HepG2 (cell line): ENCODE results near the gene ZKSCAN1. TPM values are rescaled to one million over a fixed set of nuclear protein-coding genes. Genes with fewer than 3 reads are reported as not detected.

Experiments used
- EP300 ChIP-seq, 3 experiments: sonication (generic) in 1 of 3; formaldehyde crosslinking in 1 of 3; IDR thresholded peaks; 2 replicates each; pipeline versions ENCODE4 v1.5.1 to v1.6.1; 2011 to 2020; ENCODE audit warnings: low read depth in 2 of 3, low read length in 2 of 3, borderline replicate concordance in 1 of 3, improper control_type of control experiment in 1 of 3, mild to moderate bottlenecking in 1 of 3, missing genetic modification reagents in 1 of 3, moderate library complexity in 1 of 3
- HHEX ChIP-seq: IDR thresholded peaks from 2 replicates; pipeline ENCODE4 v1.6.1; 2016; ENCODE audit warnings: control low read depth
- JDP2 ChIP-seq: sonication (generic); formaldehyde crosslinking; IDR thresholded peaks from 2 replicates; pipeline ENCODE4 v1.8.1; 2022; ENCODE audit warnings: missing genetic modification reagents, borderline replicate concordance
- KAT8 ChIP-seq: IDR thresholded peaks from 2 replicates; pipeline ENCODE4 v1.6.1; 2016; ENCODE audit warnings: missing genetic modification reagents, missing compliant biosample characterization
- KDM2A ChIP-seq: sonication (generic); formaldehyde crosslinking; IDR thresholded peaks from 2 replicates; pipeline ENCODE4 v1.4.0; 2020; ENCODE audit warnings: low read depth, missing genetic modification reagents, borderline replicate concordance
- KLF6 ChIP-seq: IDR thresholded peaks from 2 replicates; pipeline ENCODE4 v1.8.0; 2016; ENCODE audit warnings: missing biosample characterization, missing genetic modification reagents
- MAF1 ChIP-seq: sonication (generic); formaldehyde crosslinking; IDR thresholded peaks from 2 replicates; pipeline ENCODE4 v1.5.0; 2020; ENCODE audit warnings: missing genetic modification reagents, borderline replicate concordance
- NFIB ChIP-seq: sonication (generic); formaldehyde crosslinking; IDR thresholded peaks from 2 replicates; pipeline ENCODE4 v1.9.0; 2021; ENCODE audit warnings: missing genetic modification reagents, mild to moderate bottlenecking, borderline replicate concordance
- NFIC ChIP-seq: IDR thresholded peaks from 2 replicates; pipeline ENCODE4 v1.6.1; 2012; ENCODE audit warnings: mild to moderate bottlenecking, low read length, inconsistent platforms
- NKX3-1 ChIP-seq: sonication (generic); formaldehyde crosslinking; IDR thresholded peaks from 2 replicates; pipeline ENCODE4 v1.5.0; 2020; ENCODE audit warnings: missing genetic modification reagents
- POLR2G ChIP-seq: fragments of 200-400 bp; formaldehyde crosslinking; IDR thresholded peaks from 2 replicates; pipeline ENCODE4 v1.6.1; 2018; ENCODE audit warnings: mild to moderate bottlenecking, low read depth, low read length, moderate library complexity
- RAD51 ChIP-seq: fragments of 450-650 bp; IDR thresholded peaks from 2 replicates; pipeline ENCODE4 v1.6.1; 2016; ENCODE audit warnings: borderline replicate concordance
- RXRA ChIP-seq: sonication (generic); formaldehyde crosslinking; IDR thresholded peaks from 2 replicates; pipeline ENCODE4 v1.5.1; 2020; ENCODE audit warnings: missing genetic modification reagents
- SMYD3 ChIP-seq: sonication (generic); formaldehyde crosslinking; IDR thresholded peaks from 2 replicates; pipeline ENCODE4 v1.8.1; 2023; ENCODE audit warnings: mild to moderate bottlenecking, missing genetic modification reagents
- SRF ChIP-seq: IDR thresholded peaks from 2 replicates; pipeline ENCODE4 v1.6.1; 2011; ENCODE audit warnings: mild to moderate bottlenecking, low read depth, low read length, moderate library complexity
- U2AF1 ChIP-seq: fragments of 200-400 bp; formaldehyde crosslinking; optimal IDR thresholded peaks from 2 replicates; pipeline ENCODE3; 2017; ENCODE audit warnings: mild to moderate bottlenecking, low read depth, low read length
- ZBTB7A ChIP-seq: sonication (generic); formaldehyde crosslinking; IDR thresholded peaks from 2 replicates; pipeline ENCODE4 v1.8.0; 2022; ENCODE audit warnings: mild to moderate bottlenecking, missing genetic modification reagents
- ZFP36L2 ChIP-seq: sonication (generic); formaldehyde crosslinking; IDR thresholded peaks from 2 replicates; pipeline ENCODE4 v1.4.0; 2020; ENCODE audit warnings: missing genetic modification reagents
- ZNF121 ChIP-seq: sonication (generic); formaldehyde crosslinking; IDR thresholded peaks from 2 replicates; pipeline ENCODE4 v1.5.0; 2020; ENCODE audit warnings: mild to moderate bottlenecking, missing genetic modification reagents
- ZNF225 ChIP-seq: sonication (generic); formaldehyde crosslinking; IDR thresholded peaks from 2 replicates; pipeline ENCODE4 v1.4.0; 2020; ENCODE audit warnings: mild to moderate bottlenecking, missing genetic modification reagents
- ZNF510 ChIP-seq: sonication (generic); formaldehyde crosslinking; IDR thresholded peaks from 2 replicates; pipeline ENCODE4 v1.4.0; 2020; ENCODE audit warnings: low read depth, mild to moderate bottlenecking, missing genetic modification reagents
- ZNF766 ChIP-seq: sonication (generic); formaldehyde crosslinking; IDR thresholded peaks from 2 replicates; pipeline ENCODE4 v1.5.0; 2020; ENCODE audit warnings: missing genetic modification reagents, borderline replicate concordance
- polyA plus RNA-seq, 8 experiments: library from polyadenylated mRNA; depleted of rRNA in 3 of 8; stranded (reverse) in 7 of 8; unstranded in 1 of 8; fragments of >200 nt; fragmentation: Illumina TruSeq in 4 of 8; extraction: Trizol in 4 of 8; gene quantifications; 2 replicates each; pipeline versions ENCODE4 v1.2.1 to v1.2.3, GENCODE V29; 2011 to 2016; ENCODE audit warnings: low read depth in 4 of 8, missing spikeins in 1 of 8, mixed read lengths in 1 of 8; ENCODE audit not compliant: insufficient read depth in 1 of 8
- total RNA-seq, 5 experiments: library from RNA; depleted of rRNA; stranded (reverse); fragments of >200 nt; fragmentation: Illumina TruSeq; extraction: Trizol; gene quantifications; 2 replicates each; pipeline ENCODE4 v1.2.3, GENCODE V29; 2016; ENCODE audit warnings: low read depth in 1 of 5
- TF ChIP-seq, protein P1 (sequence below): sonication (generic); formaldehyde crosslinking; IDR thresholded peaks from 2 replicates; pipeline ENCODE4 v1.8.0; 2022; ENCODE audit warnings: low read depth, missing genetic modification reagents
- TF ChIP-seq, protein P2 (sequence below): sonication (generic); formaldehyde crosslinking; conservative IDR thresholded peaks from 2 replicates; pipeline ENCODE4 v1.8.0; 2022; ENCODE audit warnings: low read depth, missing genetic modification reagents
- TF ChIP-seq, protein P3 (sequence below): sonication (generic); formaldehyde crosslinking; IDR thresholded peaks from 2 replicates; pipeline ENCODE4 v1.8.1; 2022; ENCODE audit warnings: mild to moderate bottlenecking, missing genetic modification reagents
- TF ChIP-seq, protein P4 (sequence below): sonication (generic); formaldehyde crosslinking; IDR thresholded peaks from 2 replicates; pipeline ENCODE4 v1.8.0; 2022; ENCODE audit warnings: mild to moderate bottlenecking, missing genetic modification reagents
- TF ChIP-seq, protein P5 (sequence below): sonication (generic); formaldehyde crosslinking; IDR thresholded peaks from 2 replicates; pipeline ENCODE4 v1.8.1; 2023; ENCODE audit warnings: mild to moderate bottlenecking, missing genetic modification reagents, borderline replicate concordance

The ZKSCAN1 gene
- total and polyA plus RNA-seq, 2 of the 13 experiments (the other 11 are each of a cell fraction or from before 2014, with no cell fraction given): 46.4 to 60.6 TPM

DNA sequence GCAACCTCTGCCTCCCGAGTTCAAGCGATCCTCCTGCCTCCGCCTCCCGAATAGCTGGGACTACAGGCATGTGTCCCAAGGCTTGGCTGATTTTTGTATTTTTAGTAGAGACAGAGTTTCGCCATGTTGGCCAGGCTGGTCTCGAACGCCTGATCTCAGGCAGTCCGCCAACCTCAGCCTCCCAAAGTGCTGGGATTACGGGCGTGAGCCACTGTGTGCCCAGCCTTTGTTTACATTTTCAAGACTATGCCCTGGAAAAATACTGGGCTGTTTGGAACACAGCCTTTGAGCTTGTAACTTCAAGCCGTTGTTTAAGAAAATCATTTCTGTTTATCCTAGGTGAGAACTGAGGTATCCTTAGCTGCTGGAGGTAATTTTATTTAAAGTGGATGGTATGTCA lies 1.9 kb downstream of the ZKSCAN1 start (continued):
- TF ChIP-seq SRF (no peak), NFIB (CRISPR knock-in tag) (no peak), POLR2G (peak; percentile 31; the same call in 1 of the 2 replicates), ZNF510 (CRISPR knock-in tag) (no peak), KDM2A (peak; percentile 61; the same call in 1 of the 2 replicates), JDP2 (CRISPR knock-in tag) (no peak), RXRA (CRISPR knock-in tag) (peak; percentile 15; the same call in 1 of the 2 replicates), U2AF1 (no peak), RAD51 (no peak), SMYD3 (CRISPR knock-in tag) (0 out of 2 replicates have a peak, but pooled peaks have one; percentile 2), MAF1 (CRISPR knock-in tag) (no peak), EP300 (IDR thresholded peaks at IDR 0.05; ENCODE audit: low read depth in 2 of 2, low read length in 2 of 2) (peak in 1 of 2 experiments; percentile 59; a peak in 1 of 4 replicates), EP300 (CRISPR knock-in tag; IDR thresholded peaks at IDR 0.05; ENCODE audit: borderline replicate concordance) (no peak), ZNF766 (CRISPR knock-in tag) (no peak), ZNF225 (no peak), ZFP36L2 (CRISPR knock-in tag) (no peak), KAT8 (0 out of 2 replicates have a peak, but pooled peaks have one; percentile 14), NKX3-1 (CRISPR knock-in tag) (no peak), ZNF121 (CRISPR knock-in tag) (peak; percentile 46; the same call in 1 of the 2 replicates), HHEX (CRISPR knock-in tag) (no peak), NFIC (peak; percentile 36; the same call in 1 of the 2 replicates), KLF6 (CRISPR knock-in tag) (no peak), ZBTB7A (no peak)
- TF ChIP-seq, protein P1, sequence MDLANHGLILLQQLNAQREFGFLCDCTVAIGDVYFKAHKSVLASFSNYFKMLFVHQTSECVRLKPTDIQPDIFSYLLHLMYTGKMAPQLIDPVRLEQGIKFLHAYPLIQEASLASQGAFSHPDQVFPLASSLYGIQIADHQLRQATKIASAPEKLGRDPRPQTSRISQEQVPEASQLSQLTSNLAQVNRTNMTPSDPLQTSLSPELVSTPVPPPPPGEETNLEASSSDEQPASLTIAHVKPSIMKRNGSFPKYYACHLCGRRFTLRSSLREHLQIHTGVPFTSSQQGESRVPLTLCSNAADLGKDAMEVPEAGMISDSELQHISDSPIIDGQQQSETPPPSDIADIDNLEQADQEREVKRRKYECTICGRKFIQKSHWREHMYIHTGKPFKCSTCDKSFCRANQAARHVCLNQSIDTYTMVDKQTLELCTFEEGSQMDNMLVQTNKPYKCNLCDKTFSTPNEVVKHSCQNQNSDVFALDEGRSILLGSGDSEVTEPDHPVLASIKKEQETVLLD (CRISPR knock-in tag): no peak
- TF ChIP-seq, protein P2, sequence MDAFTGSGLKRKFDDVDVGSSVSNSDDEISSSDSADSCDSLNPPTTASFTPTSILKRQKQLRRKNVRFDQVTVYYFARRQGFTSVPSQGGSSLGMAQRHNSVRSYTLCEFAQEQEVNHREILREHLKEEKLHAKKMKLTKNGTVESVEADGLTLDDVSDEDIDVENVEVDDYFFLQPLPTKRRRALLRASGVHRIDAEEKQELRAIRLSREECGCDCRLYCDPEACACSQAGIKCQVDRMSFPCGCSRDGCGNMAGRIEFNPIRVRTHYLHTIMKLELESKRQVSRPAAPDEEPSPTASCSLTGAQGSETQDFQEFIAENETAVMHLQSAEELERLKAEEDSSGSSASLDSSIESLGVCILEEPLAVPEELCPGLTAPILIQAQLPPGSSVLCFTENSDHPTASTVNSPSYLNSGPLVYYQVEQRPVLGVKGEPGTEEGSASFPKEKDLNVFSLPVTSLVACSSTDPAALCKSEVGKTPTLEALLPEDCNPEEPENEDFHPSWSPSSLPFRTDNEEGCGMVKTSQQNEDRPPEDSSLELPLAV: no peak
- TF ChIP-seq, protein P3, sequence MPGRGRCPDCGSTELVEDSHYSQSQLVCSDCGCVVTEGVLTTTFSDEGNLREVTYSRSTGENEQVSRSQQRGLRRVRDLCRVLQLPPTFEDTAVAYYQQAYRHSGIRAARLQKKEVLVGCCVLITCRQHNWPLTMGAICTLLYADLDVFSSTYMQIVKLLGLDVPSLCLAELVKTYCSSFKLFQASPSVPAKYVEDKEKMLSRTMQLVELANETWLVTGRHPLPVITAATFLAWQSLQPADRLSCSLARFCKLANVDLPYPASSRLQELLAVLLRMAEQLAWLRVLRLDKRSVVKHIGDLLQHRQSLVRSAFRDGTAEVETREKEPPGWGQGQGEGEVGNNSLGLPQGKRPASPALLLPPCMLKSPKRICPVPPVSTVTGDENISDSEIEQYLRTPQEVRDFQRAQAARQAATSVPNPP (CRISPR knock-in tag): no peak
- TF ChIP-seq, protein P4, sequence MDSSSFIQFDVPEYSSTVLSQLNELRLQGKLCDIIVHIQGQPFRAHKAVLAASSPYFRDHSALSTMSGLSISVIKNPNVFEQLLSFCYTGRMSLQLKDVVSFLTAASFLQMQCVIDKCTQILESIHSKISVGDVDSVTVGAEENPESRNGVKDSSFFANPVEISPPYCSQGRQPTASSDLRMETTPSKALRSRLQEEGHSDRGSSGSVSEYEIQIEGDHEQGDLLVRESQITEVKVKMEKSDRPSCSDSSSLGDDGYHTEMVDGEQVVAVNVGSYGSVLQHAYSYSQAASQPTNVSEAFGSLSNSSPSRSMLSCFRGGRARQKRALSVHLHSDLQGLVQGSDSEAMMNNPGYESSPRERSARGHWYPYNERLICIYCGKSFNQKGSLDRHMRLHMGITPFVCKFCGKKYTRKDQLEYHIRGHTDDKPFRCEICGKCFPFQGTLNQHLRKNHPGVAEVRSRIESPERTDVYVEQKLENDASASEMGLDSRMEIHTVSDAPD (CRISPR knock-in tag): no peak
- TF ChIP-seq, protein P5, sequence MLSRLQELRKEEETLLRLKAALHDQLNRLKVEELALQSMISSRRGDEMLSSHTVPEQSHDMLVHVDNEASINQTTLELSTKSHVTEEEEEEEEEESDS (CRISPR knock-in tag): no peak
